KMS-11 (cell line): Measurements from ENCODE around the gene TLDC2.

Experiments
- H2AFZ ChIP-seq: fragments of 200-600 bp; sonication (generic); 2 replicates; pipeline ENCODE4 v1.6.1; 2016; ENCODE audit warnings: antibody characterized with exemption, mixed run types, low read depth
- H3K27ac ChIP-seq: fragments of 200-600 bp; sonication (generic); 2 replicates; pipeline ENCODE4 v1.6.1; 2016; ENCODE audit warnings: mild to moderate bottlenecking, mixed run types
- H3K27me3 ChIP-seq: fragments of 200-600 bp; sonication (generic); 2 replicates; pipeline ENCODE4 v1.6.1; 2017; ENCODE audit warnings: mild to moderate bottlenecking, low read depth, mixed run types, moderate library complexity; ENCODE audit not compliant: insufficient read depth
- H3K36me3 ChIP-seq: fragments of 200-600 bp; sonication (generic); 2 replicates; pipeline ENCODE4 v1.6.1; 2017; ENCODE audit warnings: mild to moderate bottlenecking, mixed run types; ENCODE audit not compliant: insufficient read depth
- H3K4me1 ChIP-seq: fragments of 200-600 bp; sonication (generic); 2 replicates; pipeline ENCODE4 v1.6.1; 2016; ENCODE audit warnings: mild to moderate bottlenecking, low read depth, mixed run types; ENCODE audit not compliant: poor library complexity, severe bottlenecking
- H3K4me2 ChIP-seq: fragments of 200-600 bp; sonication (generic); 2 replicates; pipeline ENCODE4 v1.7.0; 2016; ENCODE audit warnings: mild to moderate bottlenecking, mixed run types
- H3K4me3 ChIP-seq: fragments of 200-600 bp; sonication (generic); IDR thresholded peaks from 2 replicates; pipeline ENCODE4 v1.6.1; 2017; ENCODE audit warnings: low read depth, low read length, mixed read lengths; ENCODE audit not compliant: insufficient read depth
- H3K79me2 ChIP-seq: fragments of 200-600 bp; sonication (generic); 2 replicates; pipeline ENCODE4 v1.6.1; 2016; ENCODE audit warnings: low read depth, mixed run types; ENCODE audit not compliant: insufficient read depth
- H3K9ac ChIP-seq: fragments of 200-600 bp; sonication (generic); 2 replicates; pipeline ENCODE4 v1.6.1; 2016; ENCODE audit warnings: mild to moderate bottlenecking, mixed run types
- H4K20me1 ChIP-seq: fragments of 200-600 bp; sonication (generic); 2 replicates; pipeline ENCODE4 v1.6.1; 2016; ENCODE audit warnings: mild to moderate bottlenecking, mixed run types; ENCODE audit not compliant: insufficient read depth
- CTCF ChIP-seq: fragments of 200-600 bp; sonication (generic); conservative IDR thresholded peaks from 2 replicates; pipeline ENCODE4 v1.6.1; 2017; ENCODE audit warnings: low read depth, mild to moderate bottlenecking, antibody characterized with exemption, low read length, moderate library complexity, mixed read lengths

TLDC2 gene

DNA sequence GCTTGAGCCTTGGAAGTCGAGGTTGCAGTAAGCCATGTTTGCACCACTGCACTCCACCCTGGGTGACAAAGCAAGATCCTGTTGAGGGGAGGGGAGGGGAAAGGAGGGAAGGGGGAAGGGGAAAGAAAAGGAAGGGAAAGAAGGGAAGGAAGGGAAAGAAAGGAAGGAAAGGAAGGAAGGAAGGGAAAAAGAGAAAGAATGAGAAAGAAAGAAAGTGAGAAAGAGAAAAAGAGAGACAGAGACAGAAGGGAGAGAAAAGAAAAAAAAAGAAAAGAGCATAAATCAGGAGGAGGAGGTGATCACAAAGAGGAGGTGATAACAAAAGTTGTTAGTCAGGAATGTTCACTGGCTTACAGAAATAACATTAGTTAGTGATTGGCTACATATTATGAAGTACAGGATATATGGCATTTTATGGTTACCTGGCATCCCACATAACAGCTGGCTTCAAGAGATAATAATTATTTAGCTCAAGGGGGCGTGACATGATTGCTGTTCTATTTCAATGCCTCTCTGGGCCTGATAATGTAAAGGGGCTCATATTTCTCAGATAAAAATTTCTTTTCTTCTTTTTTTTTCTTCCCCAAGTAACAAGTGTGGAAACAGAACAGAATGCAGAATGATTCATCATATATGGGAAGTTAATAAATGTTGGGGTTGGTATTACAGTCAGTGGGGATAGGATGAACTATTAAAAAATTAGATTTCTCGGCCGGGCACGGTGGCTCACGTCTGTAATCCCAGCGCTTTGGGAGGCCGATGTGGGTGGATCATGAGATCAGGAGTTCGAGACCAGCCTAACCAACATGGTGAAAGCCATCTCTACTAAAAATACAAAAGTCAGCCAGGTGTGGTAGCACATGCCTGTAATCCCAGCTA is 48.5 kb downstream of the TLDC2 start:
- Histone ChIP-seq H3K4me3 (no peak overlapping the region), H3K27ac (no peak overlapping the region), H3K4me2 (no peak overlapping the region), H2AFZ (no peak overlapping the region), H3K79me2 (no peaks in the 10 kb centered on the region), H3K9ac (no peak overlapping the region), H3K4me1 (peaks cover 8% of the 10 kb centered on the region), H3K27me3 (no peaks in the 10 kb centered on the region), H3K36me3 (no peaks in the 10 kb centered on the region), H4K20me1 (no peaks in the 10 kb centered on the region)
- TF ChIP-seq CTCF: no peak

- Histone ChIP-seq H3K4me3 (no peak overlapping the region), H2AFZ (no peak overlapping the region), H3K4me1 (peaks cover 7% of the 10 kb centered on the region), H3K4me2 (no peak overlapping the region), H3K9ac (no peak overlapping the region), H3K36me3 (no peaks in the 10 kb centered on the region), H3K27ac (no peak overlapping the region), H3K79me2 (no peaks in the 10 kb centered on the region), H4K20me1 (no peaks in the 10 kb centered on the region), H3K27me3 (no peaks in the 10 kb centered on the region)
- no peak for TF ChIP-seq CTCF
These were observed 49.3 kb downstream of the TLDC2 start for GRCh38 chr20:36925234-36925633.

DNA sequence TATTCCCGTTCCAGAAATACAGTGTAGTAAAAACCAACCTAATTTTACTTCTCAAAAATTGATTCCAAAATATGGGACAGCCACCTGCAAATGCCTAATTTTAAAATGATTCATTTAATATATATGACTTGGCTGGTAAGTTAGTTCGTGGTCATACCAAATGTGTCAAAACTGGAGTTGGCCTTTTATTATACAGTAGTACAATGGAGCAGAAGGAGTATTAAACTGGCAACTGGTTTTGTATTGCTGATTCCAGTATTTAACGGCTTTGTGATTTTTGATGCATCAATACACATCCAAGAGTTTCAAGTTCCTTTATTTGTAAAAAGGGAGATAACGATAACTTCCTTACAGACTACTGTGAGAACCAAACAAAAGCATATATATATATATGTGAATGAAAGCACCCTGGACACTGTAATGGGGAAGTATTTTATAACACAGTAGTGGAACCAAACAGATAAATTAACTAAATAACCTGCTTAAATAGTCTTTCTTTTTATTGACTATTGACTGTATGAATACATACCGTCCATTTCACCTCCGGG is 50.8 kb downstream of the TLDC2 start:
- no peaks in the 10 kb centered on the region for H3K79me2 ChIP-seq
- no peak for TF ChIP-seq CTCF
- peaks cover 7% of the 10 kb centered on the region for H3K4me1 ChIP-seq
- no peaks in the 10 kb centered on the region for H4K20me1 ChIP-seq
- H3K9ac ChIP-seq: no peak overlapping the region
- no peaks in the 10 kb centered on the region for H3K27me3 ChIP-seq
- H3K27ac ChIP-seq: no peak overlapping the region
- no peak overlapping the region for H2AFZ ChIP-seq
- no peak overlapping the region for H3K4me3 ChIP-seq
- peaks cover 3% of the 10 kb centered on the region; the same call in 1 of the 2 replicates for H3K36me3 ChIP-seq
- H3K4me2 ChIP-seq: no peak overlapping the region

DNA sequence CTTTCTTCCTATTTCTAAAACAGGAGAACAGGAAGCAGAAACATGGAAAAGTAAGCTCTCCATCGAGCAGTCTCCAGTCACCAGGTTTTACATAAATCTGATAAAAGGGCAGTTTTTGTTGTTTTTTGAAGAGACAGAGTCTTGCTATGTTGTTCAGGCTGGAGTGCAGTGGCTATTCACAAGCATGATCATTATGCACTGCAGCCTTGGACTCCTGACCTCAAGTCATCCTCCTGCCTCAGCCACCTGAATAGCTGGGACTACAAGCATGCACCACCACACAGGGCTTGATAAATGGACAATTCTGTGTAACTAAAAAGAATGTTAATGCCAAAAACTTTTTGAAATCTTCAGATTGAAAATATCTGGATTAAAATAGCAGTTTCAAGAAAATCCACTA is 51.8 kb downstream of the TLDC2 start:
- H3K36me3 ChIP-seq: peaks cover 6% of the 10 kb centered on the region; the same call in 1 of the 2 replicates
- no peak for TF ChIP-seq CTCF
- no peaks in the 10 kb centered on the region for H3K27me3 ChIP-seq
- H3K79me2 ChIP-seq: no peaks in the 10 kb centered on the region
- H3K9ac ChIP-seq: no peak overlapping the region
- H3K4me3 ChIP-seq: no peak overlapping the region
- no peak overlapping the region for H3K27ac ChIP-seq
- H2AFZ ChIP-seq: no peak overlapping the region
- peaks cover 7% of the 10 kb centered on the region for H3K4me1 ChIP-seq
- H3K4me2 ChIP-seq: no peak overlapping the region
- no peaks in the 10 kb centered on the region for H4K20me1 ChIP-seq
